Measurements from ENCODE around the gene IGIP. TPM values are rescaled to one million over a fixed set of nuclear protein-coding genes. Genes with fewer than 3 reads are reported as not detected.

Gene IGIP
- total and polyA plus RNA-seq, 4 donors = 2.3 to 11.8 (median 3.7) TPM

- TF ChIP-seq RAD21 (IDR thresholded peaks at IDR 0.05) (no peak), HNF4G (IDR thresholded peaks at IDR 0.05) (no peak)
Measured at GRCh38 chr5:140162275-140162674, 36.5 kb downstream of the IGIP start (continued).

- no peak overlapping the region for H3K27ac ChIP-seq (ENCODE audit: low read depth in 1 of 2, low read length in 2 of 2)
- TF ChIP-seq, protein P1, sequence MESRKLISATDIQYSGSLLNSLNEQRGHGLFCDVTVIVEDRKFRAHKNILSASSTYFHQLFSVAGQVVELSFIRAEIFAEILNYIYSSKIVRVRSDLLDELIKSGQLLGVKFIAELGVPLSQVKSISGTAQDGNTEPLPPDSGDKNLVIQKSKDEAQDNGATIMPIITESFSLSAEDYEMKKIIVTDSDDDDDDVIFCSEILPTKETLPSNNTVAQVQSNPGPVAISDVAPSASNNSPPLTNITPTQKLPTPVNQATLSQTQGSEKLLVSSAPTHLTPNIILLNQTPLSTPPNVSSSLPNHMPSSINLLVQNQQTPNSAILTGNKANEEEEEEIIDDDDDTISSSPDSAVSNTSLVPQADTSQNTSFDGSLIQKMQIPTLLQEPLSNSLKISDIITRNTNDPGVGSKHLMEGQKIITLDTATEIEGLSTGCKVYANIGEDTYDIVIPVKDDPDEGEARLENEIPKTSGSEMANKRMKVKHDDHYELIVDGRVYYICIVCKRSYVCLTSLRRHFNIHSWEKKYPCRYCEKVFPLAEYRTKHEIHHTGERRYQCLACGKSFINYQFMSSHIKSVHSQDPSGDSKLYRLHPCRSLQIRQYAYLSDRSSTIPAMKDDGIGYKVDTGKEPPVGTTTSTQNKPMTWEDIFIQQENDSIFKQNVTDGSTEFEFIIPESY (IDR thresholded peaks at IDR 0.05) = no peak
- TF ChIP-seq FOXA1 (IDR thresholded peaks at IDR 0.05) (no peak), SP1 (IDR thresholded peaks at IDR 0.05) (no peak), EGR1 (IDR thresholded peaks at IDR 0.05; ENCODE audit: low read depth in 2 of 2) (no peak), CTCF (IDR thresholded peaks at IDR 0.05; ENCODE audit: low read depth, low read length, missing input control) (no peak), GABPA (IDR thresholded peaks at IDR 0.05 in 1 of 2, conservative IDR thresholded peaks at IDR 0.05 in 1 of 2) (no peak), RXRA (IDR thresholded peaks at IDR 0.05) (no peak), YY1 (IDR thresholded peaks at IDR 0.05) (no peak), HNF4A (conservative IDR thresholded peaks at IDR 0.05) (no peak), JUND (IDR thresholded peaks at IDR 0.05) (no peak), NR2F2 (IDR thresholded peaks at IDR 0.05) (no peak), TAF1 (conservative IDR thresholded peaks at IDR 0.05) (no peak), RAD21 (IDR thresholded peaks at IDR 0.05) (no peak), FOXA2 (IDR thresholded peaks at IDR 0.05) (no peak), REST (IDR thresholded peaks at IDR 0.05) (no peak)
- TF ChIP-seq, protein P2, sequence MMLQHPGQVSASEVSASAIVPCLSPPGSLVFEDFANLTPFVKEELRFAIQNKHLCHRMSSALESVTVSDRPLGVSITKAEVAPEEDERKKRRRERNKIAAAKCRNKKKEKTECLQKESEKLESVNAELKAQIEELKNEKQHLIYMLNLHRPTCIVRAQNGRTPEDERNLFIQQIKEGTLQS (IDR thresholded peaks at IDR 0.05) = no peak
- TF ChIP-seq, protein P3, sequence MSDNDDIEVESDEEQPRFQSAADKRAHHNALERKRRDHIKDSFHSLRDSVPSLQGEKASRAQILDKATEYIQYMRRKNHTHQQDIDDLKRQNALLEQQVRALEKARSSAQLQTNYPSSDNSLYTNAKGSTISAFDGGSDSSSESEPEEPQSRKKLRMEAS (IDR thresholded peaks at IDR 0.05) = no peak
- H3K27me3 ChIP-seq (ENCODE audit: control insufficient read depth in 4 of 4, insufficient read depth in 4 of 4, low read length in 3 of 4) = no peaks in the 10 kb centered on the region
- H3K36me3 ChIP-seq (ENCODE audit: control insufficient read depth in 4 of 4, insufficient read depth in 3 of 4, low read depth in 1 of 4, low read length in 3 of 4) = no peaks in the 10 kb centered on the region
- no peaks in the 10 kb centered on the region for H3K9me3 ChIP-seq (ENCODE audit: control insufficient read depth in 4 of 4, low read length in 3 of 4)
- WGBS = 90% methylated on average over 5 of the region's 5 CpGs
- H3K9ac ChIP-seq (ENCODE audit: low read depth in 1 of 2, low read length in 2 of 2) = no peak overlapping the region
- H3K4me1 ChIP-seq (ENCODE audit: control insufficient read depth in 4 of 4, insufficient read depth in 4 of 4, low read length in 3 of 4) = peaks cover 2 to 13% (median 8%) of the 10 kb centered on the region in 4 donors
- no peak for DNase-seq (ENCODE audit: low spot score)
- no peak overlapping the region for H3K4me3 ChIP-seq (ENCODE audit: low read depth in 1 of 3, low read length in 3 of 3)
Measured at GRCh38 chr5:140162781-140163180, 37.0 kb downstream of the IGIP start.

All from liver (tissue), 9 donors.